Gastroesophageal sphincter (tissue), 4 donors: Measurements from ENCODE around the gene RMND5B. TPM values are rescaled to one million over a fixed set of nuclear protein-coding genes. Genes with fewer than 3 reads are reported as not detected.
A peak's percentile ranks its signal among the peaks of the same experiment; 100 is the strongest.

Experiments used
- ATAC-seq: fragments of 150-250 bp; one replicate; pipeline ENCODE4 v1.9.1; 2016; ENCODE audit warnings: mild to moderate bottlenecking, moderate library complexity
- H3K27ac ChIP-seq, 4 donors: fragments of 200-600 bp; sonication (generic) in 3 of 4; 1 replicate in 3 of 4; 2 replicates in 1 of 4; pipeline ENCODE4 v1.5.1; 2016 to 2019
- H3K27me3 ChIP-seq: fragments of 200-600 bp; sonication (generic); one replicate; pipeline ENCODE4 v1.5.1; 2019
- H3K36me3 ChIP-seq, 2 donors: fragments of 200-600 bp; sonication (generic); one replicate each; pipeline ENCODE4 v1.5.1; 2019; ENCODE audit warnings: control low read depth in 1 of 2
- H3K4me1 ChIP-seq, 3 donors: fragments of 200-600 bp; sonication (generic); 1 replicate in 2 of 3; 2 replicates in 1 of 3; pipeline ENCODE4 v1.5.1; 2016 to 2019; ENCODE audit warnings: control low read depth in 2 of 3
- H3K4me3 ChIP-seq, 2 donors: fragments of 200-600 bp; sonication (generic); one replicate each; pipeline ENCODE4 v1.5.1; 2019; ENCODE audit warnings: mild to moderate bottlenecking in 1 of 2, moderate library complexity in 1 of 2
- H3K9me3 ChIP-seq, 3 donors: fragments of 200-600 bp; sonication (generic); one replicate each; pipeline ENCODE4 v1.5.1; 2017 to 2019; ENCODE audit warnings: control low read depth in 2 of 3
- EP300 ChIP-seq: sonication (generic); formaldehyde crosslinking; IDR thresholded peaks from one replicate; pipeline ENCODE4 v1.6.1; 2017; ENCODE audit warnings: antibody characterized with exemption, mild to moderate bottlenecking
- POLR2A ChIP-seq, 2 donors: fragments of 450-650 bp; IDR thresholded peaks; one replicate each; pipeline ENCODE4 v1.6.1; 2017; ENCODE audit warnings: antibody characterized with exemption in 2 of 2, mild to moderate bottlenecking in 2 of 2, moderate library complexity in 1 of 2
- POLR2AphosphoS5 ChIP-seq: sonication (generic); formaldehyde crosslinking; IDR thresholded peaks from one replicate; pipeline ENCODE4 v1.6.1; 2017; ENCODE audit warnings: antibody characterized with exemption
- WGBS, 2 donors: methylation state at CpG; one replicate each; pipeline ENCODE4 v1.1.5; 2018; ENCODE audit warnings: low coverage in 1 of 2; 5-methylcytosine and 5-hydroxymethylcytosine counted together
- total RNA-seq, 4 donors: library from RNA; depleted of rRNA; stranded (reverse); fragments of >200 nt; gene quantifications; one replicate each; pipeline ENCODE4 v1.1.0, GENCODE V29; 2016
- TF ChIP-seq, protein P1 (sequence below), 4 experiments: fragments of 200-600 bp in 2 of 4; fragments of 450-650 bp in 2 of 4; sonication (generic) in 1 of 4; IDR thresholded peaks; one replicate each; pipeline ENCODE4 v1.5.1; 2017 to 2019; ENCODE audit warnings: antibody characterized with exemption in 4 of 4, mild to moderate bottlenecking in 2 of 4, moderate library complexity in 2 of 4

The RMND5B gene
- total RNA-seq, 4 donors from 2014 or later = 34.6 to 56.6 (median 41.7) TPM

DNA sequence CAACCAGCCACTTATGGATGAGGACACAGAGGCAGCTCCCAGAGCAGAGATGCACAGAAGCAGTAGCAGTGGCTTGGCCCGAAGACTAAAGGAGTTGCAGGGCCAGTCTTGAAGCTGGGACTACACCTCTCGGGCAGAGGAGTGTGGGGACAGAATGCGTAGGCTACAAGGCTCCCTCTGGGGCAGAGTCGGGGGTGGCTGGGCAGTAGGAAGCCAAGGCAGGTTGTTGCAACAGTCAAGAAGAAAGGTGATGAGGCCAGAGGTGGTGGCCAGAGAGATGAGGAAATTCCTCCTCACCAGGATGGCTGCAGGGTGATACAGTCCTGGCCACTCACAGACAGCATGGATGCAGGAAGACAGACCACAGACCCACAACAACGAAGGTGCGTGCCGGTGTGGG, 22.4 kb upstream of the RMND5B start:
- 89% methylated on average over 3 of the region's 7 CpGs; no CpG with 5 or more reads in 1 of the 2 donors for WGBS, 2 donors
- TF ChIP-seq POLR2AphosphoS5 = no peak
- no peak for TF ChIP-seq POLR2A (IDR thresholded peaks at IDR 0.05)
- TF ChIP-seq EP300 = no peak
- TF ChIP-seq, protein P1, sequence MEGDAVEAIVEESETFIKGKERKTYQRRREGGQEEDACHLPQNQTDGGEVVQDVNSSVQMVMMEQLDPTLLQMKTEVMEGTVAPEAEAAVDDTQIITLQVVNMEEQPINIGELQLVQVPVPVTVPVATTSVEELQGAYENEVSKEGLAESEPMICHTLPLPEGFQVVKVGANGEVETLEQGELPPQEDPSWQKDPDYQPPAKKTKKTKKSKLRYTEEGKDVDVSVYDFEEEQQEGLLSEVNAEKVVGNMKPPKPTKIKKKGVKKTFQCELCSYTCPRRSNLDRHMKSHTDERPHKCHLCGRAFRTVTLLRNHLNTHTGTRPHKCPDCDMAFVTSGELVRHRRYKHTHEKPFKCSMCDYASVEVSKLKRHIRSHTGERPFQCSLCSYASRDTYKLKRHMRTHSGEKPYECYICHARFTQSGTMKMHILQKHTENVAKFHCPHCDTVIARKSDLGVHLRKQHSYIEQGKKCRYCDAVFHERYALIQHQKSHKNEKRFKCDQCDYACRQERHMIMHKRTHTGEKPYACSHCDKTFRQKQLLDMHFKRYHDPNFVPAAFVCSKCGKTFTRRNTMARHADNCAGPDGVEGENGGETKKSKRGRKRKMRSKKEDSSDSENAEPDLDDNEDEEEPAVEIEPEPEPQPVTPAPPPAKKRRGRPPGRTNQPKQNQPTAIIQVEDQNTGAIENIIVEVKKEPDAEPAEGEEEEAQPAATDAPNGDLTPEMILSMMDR (IDR thresholded peaks at IDR 0.05) = no peak

DNA sequence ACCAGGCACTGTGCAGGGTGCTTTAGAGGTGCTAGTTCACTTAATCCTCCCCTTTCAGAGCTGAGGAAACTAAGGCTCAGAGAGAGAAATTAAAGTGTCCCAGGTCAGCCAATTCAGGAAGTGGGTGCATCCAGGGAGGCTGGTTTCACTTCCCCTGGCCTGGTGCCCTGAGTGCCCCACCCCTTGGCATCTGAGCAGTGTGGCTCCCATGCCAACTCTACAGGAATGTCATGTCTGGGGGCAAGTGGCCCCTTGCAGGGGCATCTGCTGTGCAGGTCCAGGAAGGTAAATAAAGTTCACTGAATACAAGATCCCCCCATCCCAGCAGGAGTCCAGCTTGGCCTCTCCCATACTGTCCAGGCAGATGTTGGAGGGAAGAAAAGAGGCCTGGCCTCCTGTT, 21.8 kb upstream of the RMND5B start:
- ATAC-seq = no peak
- TF ChIP-seq EP300 (no peak), POLR2AphosphoS5 (no peak)
- Histone ChIP-seq H3K36me3 (no peaks in the 10 kb centered on the region), H3K4me1 (peaks cover 0 to 12% (median 4%) of the 10 kb centered on the region in 3 donors), H3K27me3 (peaks cover 54% of the 10 kb centered on the region), H3K27ac (no peak overlapping the region), H3K9me3 (peaks cover 0 to 5% (median 0%) of the 10 kb centered on the region in 3 donors), H3K4me3 (no peak overlapping the region)

More for the DNA sequence above, 22.4 kb upstream of the RMND5B start:
- Histone ChIP-seq H3K4me1 (peaks cover 0 to 6% (median 0%) of the 10 kb centered on the region in 3 donors), H3K4me3 (no peak overlapping the region), H3K27me3 (peaks cover 48% of the 10 kb centered on the region), H3K9me3 (peaks cover 0 to 5% (median 0%) of the 10 kb centered on the region in 3 donors), H3K36me3 (no peaks in the 10 kb centered on the region), H3K27ac (no peak overlapping the region)
- ATAC-seq = no peak

DNA sequence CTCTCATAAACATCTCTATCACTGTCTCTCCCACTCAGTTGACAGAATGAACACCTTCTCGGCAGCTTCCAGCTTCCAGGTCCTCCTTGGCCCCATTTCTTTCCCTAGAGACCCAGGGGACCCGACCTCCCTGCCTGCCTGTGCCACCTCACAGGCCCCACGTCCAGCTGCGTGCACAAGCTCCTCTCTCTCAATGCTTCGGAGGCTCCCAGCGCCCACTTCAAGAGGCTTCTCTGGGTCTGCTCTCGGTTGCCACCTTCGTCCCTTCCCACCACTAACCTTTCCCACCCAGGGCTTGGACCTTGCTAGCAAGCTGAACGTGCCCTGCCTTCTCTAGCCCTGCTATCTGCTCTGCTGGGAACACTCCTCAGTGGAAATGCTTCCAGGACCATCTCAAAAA, 20.3 kb upstream of the RMND5B start:
- Histone ChIP-seq H3K4me1 (peaks cover 0 to 18% (median 9%) of the 10 kb centered on the region in 3 donors), H3K27ac (no peak overlapping the region), H3K27me3 (peaks cover 69% of the 10 kb centered on the region), H3K9me3 (peaks cover 0 to 5% (median 0%) of the 10 kb centered on the region in 3 donors), H3K4me3 (no peak overlapping the region), H3K36me3 (no peaks in the 10 kb centered on the region)
- WGBS, 2 donors = 91 to 94% methylated on average over 5 to 6 of the region's 9 CpGs
- no peak for ATAC-seq
- TF ChIP-seq POLR2A (IDR thresholded peaks at IDR 0.05) (no peak), EP300 (no peak), POLR2AphosphoS5 (no peak)
- TF ChIP-seq, protein P1 (IDR thresholded peaks at IDR 0.05) = no peak

DNA sequence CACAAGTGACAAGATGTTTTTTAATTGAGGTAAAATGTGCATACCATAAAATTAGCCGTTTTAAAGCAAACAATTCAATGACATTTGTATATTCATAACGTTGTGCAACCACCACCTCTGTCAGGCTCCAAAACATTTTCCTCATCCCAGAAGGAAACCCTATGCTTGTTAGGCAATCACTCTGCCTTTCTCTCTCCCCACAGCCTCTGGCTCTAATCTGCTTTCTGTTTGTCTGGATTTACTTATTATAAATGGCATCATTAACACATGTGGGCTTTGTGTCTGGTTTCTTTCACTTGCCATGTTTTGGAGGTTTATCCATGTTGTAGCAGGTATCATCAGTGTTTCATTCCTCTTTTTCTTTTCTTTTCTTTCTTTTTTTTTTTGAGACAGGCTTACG, 18.9 kb upstream of the RMND5B start:
- TF ChIP-seq EP300 (no peak), POLR2AphosphoS5 (peak; percentile 48)
- Histone ChIP-seq H3K27ac (no peak overlapping the region), H3K36me3 (no peaks in the 10 kb centered on the region), H3K9me3 (peaks cover 0 to 5% (median 0%) of the 10 kb centered on the region in 3 donors), H3K4me3 (no peak overlapping the region), H3K27me3 (peaks cover 78% of the 10 kb centered on the region), H3K4me1 (peaks cover 0 to 18% (median 9%) of the 10 kb centered on the region in 3 donors)
- ATAC-seq = no peak
- WGBS, 2 donors = 41% methylated on average over 3 of the region's 3 CpGs

DNA sequence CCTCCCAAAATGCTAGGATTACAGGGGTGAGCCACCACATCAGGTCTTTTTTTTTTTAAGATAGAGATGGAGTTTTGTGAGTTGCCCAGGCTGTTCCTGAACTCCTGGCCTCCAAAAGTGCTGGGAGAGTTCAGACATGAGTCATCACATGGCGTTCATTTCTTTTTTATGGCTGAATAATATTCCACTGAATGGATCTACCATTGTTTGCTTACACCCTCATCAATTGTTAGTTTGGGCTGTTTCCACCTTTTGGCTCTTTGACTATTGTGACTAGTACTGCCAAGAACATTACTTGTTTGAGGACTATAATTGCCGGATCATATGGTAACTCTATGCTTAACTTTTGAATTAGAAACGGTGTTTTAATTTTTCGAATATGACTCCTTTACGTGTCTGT, 18.3 kb upstream of the RMND5B start:
- H3K27ac ChIP-seq = no peak overlapping the region
- H3K4me1 ChIP-seq = peaks cover 0 to 18% (median 9%) of the 10 kb centered on the region in 3 donors
- TF ChIP-seq POLR2AphosphoS5 (no peak), EP300 (no peak), POLR2A (IDR thresholded peaks at IDR 0.05) (no peak)
- TF ChIP-seq, protein P1 (IDR thresholded peaks at IDR 0.05) = no peak
- 76 to 91% methylated on average over 5 of the region's 5 CpGs for WGBS, 2 donors
- no peaks in the 10 kb centered on the region for H3K36me3 ChIP-seq
- H3K27me3 ChIP-seq = peaks cover 79% of the 10 kb centered on the region
- peaks cover 0 to 5% (median 0%) of the 10 kb centered on the region in 3 donors for H3K9me3 ChIP-seq
- H3K4me3 ChIP-seq = no peak overlapping the region
- no peak for ATAC-seq

DNA sequence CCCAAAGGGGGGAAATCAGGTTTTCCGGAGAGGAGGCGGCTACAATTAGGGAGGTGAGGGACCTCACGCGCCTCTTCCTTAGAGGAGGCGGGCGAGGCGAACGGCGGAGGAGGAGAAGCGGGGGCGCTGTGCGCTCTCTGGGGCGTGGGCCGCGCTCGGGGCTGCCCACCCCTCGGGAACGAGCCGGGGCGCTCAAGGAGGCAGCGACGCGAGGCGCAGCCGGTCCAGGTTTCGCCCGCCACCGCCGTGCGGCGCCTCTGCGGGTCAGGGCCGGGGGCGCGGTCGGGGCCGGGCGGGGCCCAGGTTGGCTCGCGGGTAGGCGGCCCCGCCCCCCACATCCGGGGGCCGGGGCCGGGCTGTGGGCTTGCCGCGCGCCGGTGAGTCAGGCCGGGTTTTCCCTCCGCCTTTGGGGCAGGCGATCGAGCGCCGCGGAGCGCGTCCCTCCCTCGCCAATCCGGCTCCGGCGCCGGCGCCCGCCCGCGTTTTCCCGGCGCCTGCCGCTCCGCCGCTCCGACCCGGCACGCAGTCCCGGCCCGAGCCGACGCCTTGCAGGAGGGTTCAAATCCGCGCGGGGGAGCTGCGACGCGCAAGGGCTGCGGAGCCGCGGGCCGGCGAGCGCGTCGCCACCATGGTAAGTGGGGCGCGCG, 17.6 kb upstream of the RMND5B start, which contains the start of gene N4BP3:
Gene N4BP3 (plus strand): TSS at position 392 of the 647 bp plus-strand sequence. CDS start 6,052 bp downstream, outside the sequence.
- Histone ChIP-seq H3K4me1 (peaks cover 0 to 18% (median 9%) of the 10 kb centered on the region in 3 donors), H3K4me3 (peak within 1 kb of the TSS; percentile 2 to 53), H3K27me3 (peaks cover 82% of the 10 kb centered on the region), H3K36me3 (no peaks in the 10 kb centered on the region), H3K27ac (peak within 1 kb of the TSS in 1 of 4 donors; percentile 44), H3K9me3 (peaks cover 0 to 5% (median 0%) of the 10 kb centered on the region in 3 donors)
- TF ChIP-seq EP300 (no peak), POLR2A (IDR thresholded peaks at IDR 0.05) (no peak), POLR2AphosphoS5 (no peak)
- TF ChIP-seq, protein P1 (IDR thresholded peaks at IDR 0.05) = no peak
- peak; percentile 56 for ATAC-seq
- 0% methylated on average over 4 of the region's 96 CpGs; no CpG with 5 or more reads in 1 of the 2 donors for WGBS, 2 donors
